Ovary (tissue), 9 donors: Measurements from ENCODE around the gene CACNG7. TPM values are rescaled to one million over a fixed set of nuclear protein-coding genes. Genes with fewer than 3 reads are reported as not detected.

Experiments
- DNase-seq, 5 donors: peaks; one replicate each; pipeline ENCODE4 v3.0.0-alpha.2; 2019 to 2020
- H3K27ac ChIP-seq, 2 donors: fragments of 200-600 bp; one replicate each; pipeline versions ENCODE4 v1.5.1 to v1.8.0; 2019 to 2022
- H3K27me3 ChIP-seq: fragments of 200-600 bp; one replicate; pipeline ENCODE4 v1.8.0; 2022
- H3K36me3 ChIP-seq: fragments of 200-600 bp; sonication (generic); one replicate; pipeline ENCODE4 v1.5.1; 2019
- H3K4me1 ChIP-seq: one replicate; pipeline ENCODE4 v1.8.1; 2013; ENCODE audit warnings: mild to moderate bottlenecking, moderate library complexity; ENCODE audit not compliant: insufficient read depth
- H3K4me3 ChIP-seq: fragments of 200-600 bp; sonication (generic); one replicate; pipeline ENCODE4 v1.5.1; 2017
- H3K9me3 ChIP-seq, 2 donors: fragments of 200-600 bp in 1 of 2; sonication (generic) in 1 of 2; one replicate each; pipeline versions ENCODE4 v1.5.1 to v1.8.1; 2013 to 2019; ENCODE audit warnings: mild to moderate bottlenecking in 1 of 2, moderate library complexity in 1 of 2
- CTCF ChIP-seq, 3 donors: fragments of 450-650 bp in 2 of 3; fragments of 200-600 bp in 1 of 3; IDR thresholded peaks; one replicate each; pipeline versions ENCODE4 v1.5.1 to v1.8.0; 2016 to 2022; ENCODE audit warnings: antibody characterized with exemption in 3 of 3, mild to moderate bottlenecking in 1 of 3
- EP300 ChIP-seq: sonication (generic); formaldehyde crosslinking; IDR thresholded peaks from one replicate; pipeline ENCODE4 v1.6.1; 2017; ENCODE audit warnings: antibody characterized with exemption
- POLR2A ChIP-seq: fragments of 450-650 bp; IDR thresholded peaks from one replicate; pipeline ENCODE4 v1.6.1; 2017; ENCODE audit warnings: antibody characterized with exemption, mild to moderate bottlenecking, moderate library complexity
- WGBS, 3 donors: extraction: QIAGEN DNeasy Blood & Tissue Kit in 1 of 3; methylation state at CpG; one replicate each; pipeline versions ENCODE4 v1.1.5 to v1.1.7; 2013 to 2017; 5-methylcytosine and 5-hydroxymethylcytosine counted together
- intact Hi-C, 4 donors: fragments of 100-400 bp; cut with DNase I; formaldehyde crosslinking; loops; one replicate each; pipeline versions ENCODE4 v1.11.0 to v1.15.1; 2022 to 2023
- polyA plus RNA-seq, 2 donors: library from polyadenylated mRNA; stranded (reverse); fragments of 200-250 nt in 1 of 2; fragments of 350-450 nt in 1 of 2; fragmentation: Illumina TruSeq in 1 of 2; extraction: RNeasy Lipid Tissue Mini Kit (QIAGEN cat#74804) in 1 of 2; gene quantifications; one replicate each; pipeline ENCODE4 v1.2.3, GENCODE V29; 2013 to 2014
- total RNA-seq, 7 donors: library from RNA; depleted of rRNA in 2 of 7; stranded (reverse); fragments of >200 nt in 2 of 7; fragmentation: NEBNext Ultra II Directional in 3 of 7; extraction: Animal tissue kit (Norgen Biotek cat#: 25700) in 3 of 7; gene quantifications; one replicate each; pipeline versions ENCODE4 v1.1.0 to v1.2.4, GENCODE V29; 2016 to 2023
- donor health status: DM: no; HTN: no; CAD: no; lungs with moderate emphysema.
- donor health status: DM: no; HTN: no; CAD: no.
- donor health status: Bipolar disorder and iron deficiency.
- donor health status: DM: yes; HTN: yes; CAD: no.
- donor health status: DM: no; HTN: no; CAD: no.
- donor health status: DM: yes; HTN: yes; CAD: no.

CACNG7 gene
- total and polyA plus RNA-seq, 9 donors, result 0.02 TPM; not detected in 8

- Histone ChIP-seq H3K4me3 (no peak overlapping the region), H3K9me3 (no peaks in the 10 kb centered on the region), H3K27me3 (no peaks in the 10 kb centered on the region), H3K36me3 (no peaks in the 10 kb centered on the region), H3K27ac (no peak overlapping the region), H3K4me1 (no peaks in the 10 kb centered on the region)
- intact Hi-C loops, result no loop called here
- TF ChIP-seq CTCF (IDR thresholded peaks at IDR 0.05) (no peak), EP300 (no peak), POLR2A (no peak)
- DNase-seq, result no peak
- WGBS, 3 donors, result 45 to 58% (median 47%) methylated on average over 22 of the region's 22 CpGs
Measured at GRCh38 chr19:53989600-53990533, 80.8 kb downstream of the CACNG7 start.

- WGBS, 3 donors, result 3 to 9% (median 6%) methylated on average over 30 to 66 of the region's 66 CpGs
- no peaks in the 10 kb centered on the region for H3K4me1 ChIP-seq
- H3K36me3 ChIP-seq, result no peaks in the 10 kb centered on the region
- no peaks in the 10 kb centered on the region for H3K9me3 ChIP-seq
- no peak for DNase-seq
- intact Hi-C loops, result no loop called here
- no peak within 1 kb of the TSS for H3K27ac ChIP-seq
- no peak for TF ChIP-seq CTCF (IDR thresholded peaks at IDR 0.05)
- no peak for TF ChIP-seq EP300
- TF ChIP-seq POLR2A, result no peak
- no peaks in the 10 kb centered on the region for H3K27me3 ChIP-seq
- no peak within 1 kb of the TSS for H3K4me3 ChIP-seq
Measured at GRCh38 chr19:53991224-53992113, 82.4 kb downstream of the CACNG7 start, which contains the start of gene CACNG6. TSS of gene CACNG6 (plus strand) at chr19:53991637. CDS start at chr19:53992878, 1,241 bp downstream.

GRCh38 chr19:53992211-53992610 lies 83.1 kb downstream of the CACNG7 start:
- H3K4me1 ChIP-seq, result no peaks in the 10 kb centered on the region
- no peaks in the 10 kb centered on the region for H3K36me3 ChIP-seq
- H3K4me3 ChIP-seq, result no peak overlapping the region
- TF ChIP-seq EP300, result no peak
- TF ChIP-seq POLR2A, result no peak
- intact Hi-C loops, result no loop called here
- WGBS, 3 donors, result 68 to 71% (median 71%) methylated on average over 9 of the region's 9 CpGs
- DNase-seq, result no peak
- H3K9me3 ChIP-seq, result no peaks in the 10 kb centered on the region
- no peak overlapping the region for H3K27ac ChIP-seq
- no peaks in the 10 kb centered on the region for H3K27me3 ChIP-seq

- Histone ChIP-seq H3K9me3 (no peaks in the 10 kb centered on the region), H3K4me1 (no peaks in the 10 kb centered on the region), H3K4me3 (no peak overlapping the region), H3K27me3 (no peaks in the 10 kb centered on the region), H3K36me3 (no peaks in the 10 kb centered on the region), H3K27ac (no peak overlapping the region)
- TF ChIP-seq EP300 (no peak), POLR2A (no peak), CTCF (IDR thresholded peaks at IDR 0.05) (no peak)
- 18 to 33% (median 24%) methylated on average over 38 to 43 of the region's 43 CpGs for WGBS, 3 donors
- no peak for DNase-seq
- intact Hi-C loops, result no loop called here
Measured at GRCh38 chr19:53992815-53993214, 83.7 kb downstream of the CACNG7 start.
